ENCODE measurements around the gene SGO1. TPM values are rescaled to one million over a fixed set of nuclear protein-coding genes. Genes with fewer than 3 reads are reported as not detected.
A peak's percentile ranks its signal among the peaks of the same experiment; 100 is the strongest.
"Not testable (repeated sequence)": the region's sequence is repeated elsewhere in the genome, so short reads cannot be mapped to it uniquely, and the experiment has no call there.

The SGO1 gene
- total RNA-seq, 4 donors from 2014 or later: 0.33 to 0.67 (median 0.46) TPM; not detected in 1

- Histone ChIP-seq H3K4me3 (replicated peaks in 1 of 3) (no peak overlapping the region), H3K27ac (no peak overlapping the region), H3K27me3 (no peaks in the 10 kb centered on the region), H3K9me3 (no peaks in the 10 kb centered on the region), H3K4me1 (no peaks in the 10 kb centered on the region), H3K36me3 (no peaks in the 10 kb centered on the region)
- 35 to 41% methylated on average over 2 of the region's 2 CpGs for WGBS, 2 donors
- TF ChIP-seq CTCF (IDR thresholded peaks at IDR 0.05) (peak in 2 of 6 experiments; percentile 14 to 15), POLR2A (IDR thresholded peaks at IDR 0.05) (no peak)
- DNase-seq: no peak
- intact Hi-C loops (cut with DNase I): no loop called here
Measured at GRCh38 chr3:20225769-20226168, 39.8 kb upstream of the SGO1 start.

GRCh38 chr3:20222274-20222673, 36.3 kb upstream of the SGO1 start:
- Histone ChIP-seq H3K4me1 (no peaks in the 10 kb centered on the region), H3K4me3 (replicated peaks in 1 of 3) (no peak overlapping the region), H3K27me3 (no peaks in the 10 kb centered on the region), H3K36me3 (no peaks in the 10 kb centered on the region), H3K9me3 (no peaks in the 10 kb centered on the region), H3K27ac (no peak overlapping the region)
- DNase-seq: no peak
- intact Hi-C loops (cut with DNase I): no loop called here
- 75 to 87% methylated on average over 2 of the region's 2 CpGs for WGBS, 2 donors
- TF ChIP-seq POLR2A (IDR thresholded peaks at IDR 0.05) (no peak), CTCF (IDR thresholded peaks at IDR 0.05) (no peak)

GRCh38 chr3:20218215-20218614, 32.2 kb upstream of the SGO1 start:
- Histone ChIP-seq H3K4me1 (no peaks in the 10 kb centered on the region), H3K36me3 (no peaks in the 10 kb centered on the region), H3K27me3 (no peaks in the 10 kb centered on the region), H3K27ac (no peak overlapping the region), H3K4me3 (replicated peaks in 1 of 3) (no peak overlapping the region), H3K9me3 (no peaks in the 10 kb centered on the region)
- TF ChIP-seq POLR2A (IDR thresholded peaks at IDR 0.05) (no peak), CTCF (IDR thresholded peaks at IDR 0.05) (no peak)
- no peak for DNase-seq
- WGBS, 2 donors: 60 to 71% methylated on average over 3 of the region's 3 CpGs
- intact Hi-C loops (cut with DNase I): no loop called here

- 90 to 97% methylated on average over 4 of the region's 4 CpGs for WGBS, 2 donors
- no peaks in the 10 kb centered on the region for H3K27me3 ChIP-seq
- H3K36me3 ChIP-seq: no peaks in the 10 kb centered on the region
- no peaks in the 10 kb centered on the region for H3K4me1 ChIP-seq
- no peak overlapping the region for H3K4me3 ChIP-seq (replicated peaks in 1 of 3)
- no peaks in the 10 kb centered on the region for H3K9me3 ChIP-seq
- no peak for TF ChIP-seq POLR2A (IDR thresholded peaks at IDR 0.05)
- TF ChIP-seq CTCF (IDR thresholded peaks at IDR 0.05): no peak
- no peak overlapping the region for H3K27ac ChIP-seq
- intact Hi-C loops (cut with DNase I): no loop called here
- DNase-seq: no peak
Measured at GRCh38 chr3:20215636-20216035, 29.6 kb upstream of the SGO1 start.

GRCh38 chr3:20213491-20213890, 27.5 kb upstream of the SGO1 start:
- H3K9me3 ChIP-seq; H3K36me3 ChIP-seq; intact Hi-C loops (cut with DNase I); DNase-seq; H3K4me3 ChIP-seq (replicated peaks in 1 of 3); H3K4me1 ChIP-seq; H3K27ac ChIP-seq; H3K27me3 ChIP-seq: not testable (repeated sequence)
- 91 to 97% methylated on average over 1 of the region's 1 CpG for WGBS, 2 donors

- H3K27me3 ChIP-seq; intact Hi-C loops (cut with DNase I); H3K4me3 ChIP-seq (replicated peaks in 1 of 3); H3K9me3 ChIP-seq; DNase-seq; H3K27ac ChIP-seq; H3K4me1 ChIP-seq; H3K36me3 ChIP-seq: not testable (repeated sequence)
- 78 to 91% methylated on average over 2 of the region's 2 CpGs for WGBS, 2 donors
Measured at GRCh38 chr3:20207945-20208344, 21.9 kb upstream of the SGO1 start.

- H3K4me3 ChIP-seq (replicated peaks in 1 of 3); intact Hi-C loops (cut with DNase I); H3K36me3 ChIP-seq; H3K27me3 ChIP-seq; H3K9me3 ChIP-seq; H3K4me1 ChIP-seq; H3K27ac ChIP-seq; DNase-seq: not testable (repeated sequence)
Measured at GRCh38 chr3:20205898-20206297, 19.9 kb upstream of the SGO1 start.
